Frontal cortex (tissue), 4 donors: ENCODE results near the gene FCER2. TPM values are rescaled to one million over a fixed set of nuclear protein-coding genes. Genes with fewer than 3 reads are reported as not detected.

Experiments used
- DNase-seq, 2 donors: peaks; one replicate each; pipeline ENCODE4 v3.0.0; 2012; ENCODE audit warnings: low spot score in 2 of 2
- FAIRE-seq: peaks from 2 replicates; lab custom pipeline; 2012; peaks lifted over from hg19 to GRCh38; lab: Jason Lieb, UNC
- total RNA-seq: library from RNA; depleted of rRNA; stranded (reverse); fragments of >200 nt; gene quantifications from one replicate; pipeline ENCODE4 v1.2.3, GENCODE V29; 2014
- donor health status: control.
- donor health status: control.
- donor health status: control.

FCER2 gene
- total RNA-seq, 1 donor from 2014 or later, result not detected

DNA sequence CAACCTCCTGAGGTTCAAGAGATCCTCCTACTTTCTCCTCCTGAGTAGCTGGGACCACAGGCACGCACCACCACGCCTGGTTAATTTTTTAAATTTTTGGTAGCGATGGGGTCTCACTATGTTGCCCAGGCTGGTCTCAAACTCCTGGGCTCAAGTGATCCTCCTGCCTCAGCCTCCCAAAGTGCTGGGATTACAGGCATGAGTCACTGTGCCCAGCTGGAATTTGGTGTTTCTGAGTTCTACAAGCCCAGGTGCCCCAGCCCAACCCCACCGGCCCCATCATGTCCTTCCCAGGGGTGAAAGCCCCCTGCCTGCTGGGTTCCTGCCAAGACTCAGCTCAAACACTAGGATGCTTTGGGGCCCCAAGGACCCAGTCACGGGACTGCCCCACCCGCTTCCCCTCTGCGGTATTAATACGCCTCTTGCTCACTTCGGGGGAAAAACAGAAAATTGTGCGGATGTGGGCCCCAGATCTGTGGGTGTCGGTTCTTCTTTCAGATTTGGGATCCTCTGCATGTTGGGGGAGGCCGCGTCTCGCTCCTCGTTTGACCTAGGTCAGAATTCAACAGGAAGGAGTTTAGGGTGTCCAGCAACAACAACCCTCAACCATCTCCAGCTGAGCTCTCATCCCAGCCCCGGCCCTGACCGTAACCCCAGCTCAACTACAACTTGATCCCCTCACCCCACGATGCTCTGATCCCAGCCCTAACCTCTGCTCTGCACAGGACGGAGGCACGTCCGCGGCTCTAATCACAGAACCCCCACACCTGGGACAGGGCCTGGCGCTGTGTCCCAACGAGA, 3.7 kb upstream of the FCER2 start:
- DNase-seq (no peak), FAIRE-seq (no peak)

GRCh38 chr19:7704280-7705060, 2.5 kb upstream of the FCER2 start:
- no peak for DNase-seq
- FAIRE-seq, result no peak

GRCh38 chr19:7703332-7703731, 1.4 kb upstream of the FCER2 start:
- DNase-seq, result no peak

GRCh38 chr19:7701049-7701653, 780 bp downstream of the FCER2 start:
- DNase-seq (no peak), FAIRE-seq (no peak)

More at GRCh38 chr19:7703332-7703731, 1.4 kb upstream of the FCER2 start:
- no peak for FAIRE-seq

DNA sequence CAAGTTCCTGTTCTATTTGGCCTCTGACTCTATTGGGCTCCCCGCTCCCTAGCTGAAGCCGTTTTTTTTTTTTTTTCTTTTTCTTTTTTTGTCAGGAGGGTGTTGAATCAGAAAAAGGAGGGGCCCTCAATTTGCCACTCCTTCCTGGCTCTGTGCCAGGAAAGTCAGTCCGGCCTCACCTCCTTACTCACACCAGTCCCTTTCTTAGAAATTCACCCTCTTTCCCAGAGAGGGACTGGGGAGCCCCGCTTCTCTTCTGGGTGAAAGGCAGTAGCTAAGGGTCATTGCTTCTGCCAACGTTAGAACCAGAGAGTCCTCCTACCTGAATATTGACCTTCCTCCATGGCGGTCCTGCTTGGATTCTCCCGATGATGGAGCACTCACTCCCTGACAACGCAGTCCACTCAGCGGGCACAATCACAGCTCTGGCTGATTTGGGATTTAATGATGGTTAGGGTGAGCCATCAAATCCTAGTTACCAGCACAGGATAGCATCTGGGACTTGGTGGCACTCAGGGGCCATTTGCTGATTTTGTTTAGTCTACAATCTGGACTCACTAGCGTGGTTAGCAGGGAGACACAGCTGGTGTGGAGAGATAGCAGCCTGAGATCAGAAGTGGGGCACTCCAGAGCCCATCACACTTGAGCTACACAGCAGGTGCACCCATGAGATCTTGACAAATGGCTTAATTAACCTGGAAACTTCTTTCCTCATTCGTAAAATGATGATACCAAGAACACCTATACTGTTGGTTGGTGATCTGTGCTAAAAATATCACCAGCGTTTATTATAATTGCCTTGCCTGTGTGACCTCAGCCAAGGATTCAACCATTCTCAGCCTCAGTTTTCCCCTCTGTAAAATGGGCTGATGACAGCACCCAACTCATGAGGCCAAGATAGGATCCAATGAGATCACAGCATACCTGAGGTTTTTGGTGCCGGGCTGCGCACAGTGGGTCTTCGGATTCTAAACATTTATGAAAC, 2.2 kb downstream of the FCER2 start:
- no peak for DNase-seq

DNA sequence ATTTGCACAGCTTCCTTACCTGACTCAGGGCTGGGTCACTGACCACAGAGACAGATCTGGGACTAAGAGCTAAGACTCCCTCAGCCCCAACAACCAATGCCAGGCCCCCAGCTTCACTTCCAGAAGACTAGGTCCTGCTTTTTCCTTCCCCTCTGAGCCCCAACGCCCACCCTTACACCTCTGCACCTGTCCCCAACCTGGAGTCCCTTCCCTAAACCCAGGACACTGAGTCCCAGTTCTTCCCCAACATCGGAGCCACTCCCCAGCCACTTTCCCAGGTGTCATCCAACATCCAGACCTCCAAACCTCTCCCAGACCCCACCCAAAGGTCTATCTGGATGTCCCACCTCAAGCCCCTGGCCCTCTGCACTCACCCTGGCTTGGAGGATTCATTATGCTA, 2.9 kb downstream of the FCER2 start:
- no peak for FAIRE-seq

More for the DNA sequence above, 2.2 kb downstream of the FCER2 start:
- FAIRE-seq, result no peak

GRCh38 chr19:7698583-7698982, 3.3 kb downstream of the FCER2 start:
- FAIRE-seq (no peak), DNase-seq (no peak)

More for the DNA sequence above, 2.9 kb downstream of the FCER2 start:
- no peak for DNase-seq

DNA sequence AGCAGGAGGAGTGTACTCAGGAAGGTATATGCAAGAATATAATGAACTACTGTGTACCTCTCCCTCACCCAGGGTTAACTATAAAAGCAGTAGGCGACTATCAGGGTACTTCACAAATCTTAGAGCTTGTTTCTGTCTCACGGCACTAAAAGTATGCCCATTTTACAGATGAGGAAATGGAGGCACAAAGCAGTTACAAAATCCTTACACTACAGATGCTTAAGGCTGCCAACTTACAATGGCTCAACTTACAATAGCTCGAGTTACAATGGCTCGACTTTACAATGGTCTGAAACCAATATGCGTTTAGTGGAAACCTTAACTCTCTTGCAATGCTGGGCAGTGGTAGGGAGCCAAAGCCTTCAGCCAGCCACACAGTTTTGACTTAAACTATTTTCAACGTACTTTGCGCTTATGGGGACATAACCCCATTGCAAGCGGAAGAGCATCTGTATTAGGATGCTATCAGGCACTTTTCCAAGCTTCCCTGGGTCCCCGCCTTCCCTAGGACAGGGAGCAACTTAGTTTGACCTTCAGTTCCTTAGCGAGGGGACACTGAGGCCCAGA, 4.1 kb downstream of the FCER2 start:
- no peak for DNase-seq
- no peak for FAIRE-seq

GRCh38 chr19:7694499-7694898, 7.4 kb downstream of the FCER2 start:
- DNase-seq (no peak), FAIRE-seq (no peak)

- DNase-seq (no peak), FAIRE-seq (no peak)
These were observed 9.4 kb downstream of the FCER2 start for GRCh38 chr19:7692417-7693088.

DNA sequence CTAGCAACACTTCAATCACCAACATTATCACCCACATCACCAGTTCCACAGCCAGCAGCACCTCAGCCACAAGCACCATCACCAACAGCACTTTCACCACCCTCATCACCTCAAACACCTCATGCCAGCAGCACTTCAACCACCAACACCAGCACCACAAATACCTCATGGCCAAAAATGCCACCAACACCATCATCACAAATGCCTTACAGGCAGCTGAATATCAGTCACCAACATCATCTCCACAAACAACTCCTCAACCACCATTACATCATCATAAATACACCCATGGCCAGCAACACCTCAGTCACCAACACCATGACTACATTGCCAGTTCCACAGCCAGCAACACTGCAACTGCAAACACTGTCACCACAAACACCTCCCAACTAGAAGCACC, 10.4 kb downstream of the FCER2 start:
- FAIRE-seq (no peak), DNase-seq (no peak)

- DNase-seq (no peak), FAIRE-seq (no peak)
These were observed 11.1 kb downstream of the FCER2 start for GRCh38 chr19:7690779-7691258.

- no peak for DNase-seq
- FAIRE-seq, result no peak
These were observed 12.8 kb downstream of the FCER2 start for GRCh38 chr19:7689165-7689564.

DNA sequence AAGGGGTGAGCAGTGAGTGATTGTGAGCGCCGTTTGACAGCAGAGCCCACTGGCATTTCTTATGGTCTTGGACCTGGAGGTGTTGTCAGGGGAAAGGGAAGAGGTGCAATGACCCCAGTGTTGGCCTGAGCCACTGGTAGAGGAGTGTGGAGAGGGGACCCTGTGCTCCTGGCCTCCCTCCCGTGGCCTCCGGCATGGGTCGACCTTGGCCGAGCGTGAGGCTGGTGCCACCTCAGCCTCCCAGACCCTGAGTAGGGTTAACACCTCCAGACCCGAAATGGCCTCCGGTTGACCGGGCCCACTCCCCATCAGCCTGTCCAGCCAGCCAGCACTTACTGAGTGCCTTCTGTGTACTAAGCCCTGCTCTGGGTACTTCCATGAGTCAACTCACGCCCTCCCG, 14.8 kb downstream of the FCER2 start:
- DNase-seq (no peak), FAIRE-seq (no peak)

DNA sequence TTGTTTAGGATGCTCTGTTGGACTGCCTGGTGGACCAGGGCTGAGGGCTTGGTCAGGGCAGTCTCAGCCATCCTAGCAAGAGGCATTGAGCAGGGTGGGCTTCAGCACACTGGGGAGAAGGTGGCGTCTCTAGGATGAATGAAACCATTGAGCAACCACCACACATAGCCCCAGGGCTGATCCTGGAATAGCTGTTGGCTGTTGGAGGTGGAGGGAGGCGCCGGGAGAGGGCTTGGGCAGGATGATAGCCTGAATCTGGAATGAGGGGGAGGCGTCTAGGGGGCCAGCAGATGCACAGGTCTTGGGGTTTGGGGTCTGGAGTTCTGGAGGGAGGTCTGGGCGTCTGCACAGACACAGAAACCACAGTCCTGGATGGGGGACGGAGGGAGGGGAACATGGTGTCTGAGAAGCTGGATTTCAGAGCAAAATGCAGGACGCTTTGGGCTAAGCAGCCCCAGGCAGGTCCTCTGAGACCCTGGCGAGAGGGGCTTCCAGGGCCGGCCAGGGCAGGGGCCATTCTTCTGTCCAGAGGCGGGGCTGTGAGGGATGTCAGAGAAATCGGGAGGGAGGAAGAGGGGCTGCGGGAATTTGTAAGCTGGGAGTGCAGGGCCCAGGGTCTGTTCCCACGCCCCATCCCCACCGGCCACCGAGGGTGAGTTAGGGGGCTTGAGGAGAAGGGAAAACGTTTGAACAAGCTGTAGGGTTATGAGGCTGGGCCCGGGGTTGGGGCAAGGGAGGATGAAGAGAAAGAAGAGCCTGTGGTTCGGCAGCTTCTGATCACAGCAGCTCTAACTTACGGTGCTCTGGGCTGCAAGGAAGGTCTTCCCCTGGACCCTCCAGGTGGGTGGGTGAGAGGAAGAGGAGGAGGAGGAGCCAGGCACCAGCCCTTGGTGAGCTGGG, 16.1 kb downstream of the FCER2 start:
- FAIRE-seq (no peak), DNase-seq (no peak)

GRCh38 chr19:7682175-7682855, 19.6 kb downstream of the FCER2 start:
- no peak for FAIRE-seq
- DNase-seq, result no peak
